NCI-H345 treated with DMSO at 0.1 percent for 48 hours (cell line): ENCODE measurements around the gene ZNF277.
A peak's percentile ranks its signal among the peaks of the same experiment; 100 is the strongest.

ENCODE experiments used
- DNase-seq: peaks from one replicate; lab custom pipeline; 2025; ENCODE audit not compliant: unreplicated experiment; lab: John Stamatoyannopoulos, UW

The ZNF277 gene

DNA sequence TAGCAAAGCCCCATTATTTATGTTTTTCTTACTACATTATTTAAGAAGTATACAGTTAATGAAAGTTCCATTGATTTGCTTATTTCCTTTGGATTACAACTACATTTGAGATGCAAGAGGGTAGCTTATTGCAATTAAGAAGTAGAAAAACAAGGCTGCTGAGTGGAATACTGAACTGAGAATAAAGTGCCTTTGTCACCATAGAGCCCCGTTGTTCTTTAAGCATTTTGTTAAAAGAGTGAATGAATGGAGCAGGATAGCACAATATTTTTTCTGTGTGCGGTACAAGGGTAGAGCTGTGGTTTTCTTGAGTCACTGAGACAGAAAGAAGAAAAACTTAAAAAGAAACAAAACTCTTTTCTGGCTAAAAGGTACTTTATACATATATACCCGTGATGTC lies 45.6 kb downstream of the ZNF277 start:
- DNase-seq: no peak

DNA sequence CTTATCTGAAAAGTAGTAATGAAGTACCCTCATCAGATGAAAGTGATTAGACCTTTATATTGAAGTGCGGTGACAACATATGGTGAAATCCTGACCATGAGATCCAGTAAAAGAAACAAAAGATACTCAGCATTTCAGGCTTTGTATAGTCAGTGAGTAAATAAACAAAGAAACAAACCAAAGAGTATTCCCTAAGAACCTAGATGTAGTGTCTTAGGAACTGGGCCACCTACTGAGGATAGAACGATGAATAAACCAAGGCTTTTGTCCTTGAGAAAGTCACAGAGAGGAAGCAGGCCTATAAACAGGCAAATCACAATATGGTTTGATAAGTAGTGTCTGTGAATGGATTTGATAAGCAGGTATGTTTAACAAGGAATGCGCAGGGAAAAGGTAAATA lies 46.2 kb downstream of the ZNF277 start:
- no peak for DNase-seq

DNA sequence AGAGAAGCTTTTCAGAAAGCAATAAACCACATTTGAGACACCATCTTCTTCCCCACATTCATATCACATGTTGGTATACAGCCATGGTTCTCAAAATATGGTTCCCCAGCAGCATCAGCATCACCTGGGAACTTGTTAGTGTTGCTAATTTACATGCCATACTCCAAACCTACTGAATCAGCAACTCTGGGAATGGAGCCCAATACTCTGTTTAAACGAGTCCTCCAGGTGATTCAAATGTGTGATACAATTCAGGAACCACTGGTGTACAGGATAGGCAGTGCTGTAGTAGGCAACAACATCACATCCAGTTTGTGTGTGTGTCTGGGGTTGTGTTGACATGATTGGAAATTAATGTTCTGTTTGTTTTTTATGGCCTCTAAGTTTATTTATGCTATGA lies 47.7 kb downstream of the ZNF277 start:
- no peak for DNase-seq

DNA sequence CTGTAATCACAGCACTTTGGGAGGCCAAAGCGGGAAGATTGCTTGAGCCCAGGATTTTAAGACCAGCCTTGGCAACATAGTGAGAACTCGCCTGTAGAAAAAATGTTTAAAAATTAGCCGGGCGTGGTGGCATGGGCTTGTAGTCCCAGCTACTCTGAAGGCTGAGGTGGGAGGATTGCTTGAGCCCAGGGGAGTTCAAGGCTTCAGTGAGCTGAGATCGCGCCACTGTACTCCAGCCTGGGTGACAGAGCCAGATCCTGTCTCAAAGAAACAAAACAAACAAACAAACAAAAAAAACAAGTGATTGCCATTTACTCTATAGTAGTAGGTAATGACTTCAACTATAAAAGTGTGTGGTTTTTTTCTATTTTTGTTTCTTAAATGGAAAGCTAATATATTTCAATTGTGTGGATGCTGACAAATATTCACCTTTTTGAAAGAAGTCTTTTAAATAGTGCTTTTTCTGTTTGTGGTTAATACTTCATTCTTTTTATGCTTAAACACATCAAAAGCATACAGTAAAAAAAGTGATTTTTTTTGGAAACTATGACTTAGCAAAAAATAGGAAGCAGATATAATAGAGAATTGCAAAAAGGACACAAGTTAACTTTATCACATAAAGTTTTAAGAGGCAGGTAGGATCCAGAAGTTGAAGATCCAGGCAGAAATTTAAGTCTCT lies 48.4 kb downstream of the ZNF277 start:
- no peak for DNase-seq

DNA sequence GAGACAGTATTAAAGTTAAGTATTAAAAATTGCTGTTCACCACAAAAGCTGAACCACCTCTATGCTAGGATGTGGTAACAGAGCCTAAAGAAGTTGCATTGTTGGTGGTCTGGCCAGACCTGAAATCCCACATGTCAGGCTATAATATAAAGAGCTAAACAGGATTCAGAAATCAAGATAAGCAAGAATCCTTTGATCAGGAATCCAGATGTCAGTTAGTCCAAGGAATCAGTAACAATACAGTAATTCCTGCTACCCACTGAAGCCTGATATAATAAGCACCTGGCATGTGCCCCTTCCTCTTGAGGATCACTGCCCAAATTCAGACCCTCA lies 48.9 kb downstream of the ZNF277 start:
- no peak for DNase-seq

DNA sequence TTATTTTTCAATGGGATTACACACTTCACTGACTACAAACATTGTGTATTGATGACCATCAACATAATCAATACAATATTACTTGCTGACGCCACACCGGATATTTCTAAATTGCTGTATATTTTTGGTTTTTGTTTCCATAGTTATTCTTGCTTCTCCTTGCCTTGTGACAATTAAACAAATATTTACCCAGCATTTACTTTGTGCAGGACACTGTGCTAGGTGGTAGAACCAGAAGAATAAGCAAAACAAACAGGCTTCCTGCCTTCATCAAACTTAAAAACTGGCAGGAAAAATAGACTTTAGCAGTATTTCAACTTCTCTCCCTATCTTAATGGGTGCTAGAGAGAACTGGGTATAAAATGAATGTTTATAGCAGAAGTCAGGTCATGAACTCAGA lies 50.6 kb downstream of the ZNF277 start:
- no peak for DNase-seq

DNA sequence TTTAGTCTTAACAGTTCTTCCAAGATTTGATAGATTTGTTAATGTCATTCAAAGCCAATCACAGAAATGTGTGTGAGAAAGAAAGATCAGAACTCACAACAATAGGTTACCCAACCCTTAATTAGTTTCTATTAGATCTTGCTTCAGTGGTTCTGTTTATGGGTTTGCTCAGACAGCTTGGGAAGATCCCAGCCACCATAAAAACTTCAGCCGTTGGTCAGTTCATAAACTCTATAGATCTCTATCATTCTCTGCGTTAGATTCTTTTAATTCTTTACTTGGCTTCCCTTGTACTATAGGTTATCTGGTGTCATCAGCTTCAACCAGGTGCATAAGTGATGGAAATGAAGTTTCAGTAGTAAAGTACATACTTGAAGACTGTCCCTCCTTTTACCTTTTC lies 54.4 kb downstream of the ZNF277 start:
- no peak for DNase-seq

DNA sequence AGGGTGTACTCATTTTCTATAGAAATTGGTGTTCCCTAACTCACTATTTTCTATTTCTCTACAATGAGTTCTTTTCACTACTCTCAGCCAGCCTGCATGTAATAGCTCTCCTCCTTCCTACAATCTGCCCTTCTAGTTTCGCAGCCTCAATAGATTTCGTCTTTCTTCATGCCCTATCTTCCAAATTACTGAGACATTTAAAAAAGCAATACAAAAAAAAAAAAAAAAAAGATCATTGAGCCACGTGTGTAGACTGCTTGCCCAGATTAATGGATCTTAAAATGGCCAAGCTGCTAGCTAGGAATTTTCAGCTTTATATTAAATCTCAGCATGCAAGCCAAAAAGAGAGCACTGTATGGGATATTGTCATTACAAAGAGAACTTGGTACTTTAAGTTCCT lies 55.5 kb downstream of the ZNF277 start:
- DNase-seq: no peak

DNA sequence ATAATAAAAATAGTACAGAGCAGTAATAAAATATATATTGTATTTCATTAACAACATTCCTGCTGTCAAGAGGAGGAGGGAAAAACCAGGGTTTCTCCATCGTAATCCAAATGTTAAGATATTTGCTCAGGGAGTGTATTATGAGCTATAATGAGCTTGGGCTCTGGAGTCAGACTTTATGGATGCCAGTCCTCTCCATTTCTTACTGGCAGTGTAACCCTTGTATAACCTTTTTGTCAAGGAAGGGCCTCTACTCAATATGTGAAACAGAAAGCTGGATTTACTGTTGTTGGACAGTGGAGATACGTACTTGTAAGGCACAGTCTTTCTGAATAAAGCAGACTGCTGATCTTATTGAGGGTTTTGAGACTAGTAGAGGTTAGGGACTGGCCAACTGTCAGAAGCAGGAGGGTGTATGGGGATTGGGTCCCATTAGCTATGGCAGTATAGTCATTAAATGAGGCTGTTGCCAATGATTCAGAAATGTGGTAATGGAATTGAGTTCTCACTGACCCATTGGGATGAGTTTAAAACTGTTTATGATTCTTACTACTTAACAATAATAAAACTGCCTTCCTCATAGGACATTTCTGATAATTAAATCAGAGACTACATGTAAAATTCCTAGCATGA lies 56.5 kb downstream of the ZNF277 start:
- DNase-seq: no peak

DNA sequence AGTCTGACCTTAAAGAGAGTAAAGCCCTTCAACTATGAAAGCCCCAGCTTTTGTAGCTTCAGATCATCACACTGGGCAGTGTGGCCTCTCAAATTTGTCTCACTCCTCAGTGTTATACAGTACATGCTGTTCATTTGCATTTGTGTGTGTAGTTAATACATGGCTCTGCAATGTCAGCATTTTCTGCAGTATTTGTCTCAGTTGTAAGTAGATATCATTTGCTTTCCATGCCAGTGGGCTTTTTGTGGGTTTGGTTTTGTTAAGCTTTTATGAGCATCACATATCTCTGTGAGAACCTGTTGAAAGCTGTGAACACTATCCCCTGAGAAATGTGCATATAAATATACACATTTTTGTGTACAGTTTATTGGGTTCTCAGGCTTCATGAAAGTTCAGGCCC lies 57.0 kb downstream of the ZNF277 start:
- no peak for DNase-seq

DNA sequence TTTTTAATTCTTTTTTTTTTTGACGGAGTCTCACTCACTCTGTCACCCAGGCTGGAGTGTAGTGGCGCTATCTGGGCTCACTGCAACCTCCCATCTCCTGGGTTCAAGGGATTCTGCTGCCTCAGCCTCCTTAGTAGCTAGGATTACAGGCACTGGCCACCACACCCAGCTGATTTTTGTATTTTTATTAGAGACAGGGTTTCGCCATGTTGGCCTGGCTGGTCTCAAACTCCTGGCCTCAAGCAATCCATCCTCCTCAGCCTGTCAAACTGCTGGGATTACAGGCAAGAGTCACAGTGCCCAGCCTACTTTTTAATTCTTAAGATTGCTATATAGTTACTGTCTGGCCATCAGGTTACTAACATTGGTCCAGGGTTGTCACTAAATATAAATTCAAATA lies 59.6 kb downstream of the ZNF277 start:
- no peak for DNase-seq

DNA sequence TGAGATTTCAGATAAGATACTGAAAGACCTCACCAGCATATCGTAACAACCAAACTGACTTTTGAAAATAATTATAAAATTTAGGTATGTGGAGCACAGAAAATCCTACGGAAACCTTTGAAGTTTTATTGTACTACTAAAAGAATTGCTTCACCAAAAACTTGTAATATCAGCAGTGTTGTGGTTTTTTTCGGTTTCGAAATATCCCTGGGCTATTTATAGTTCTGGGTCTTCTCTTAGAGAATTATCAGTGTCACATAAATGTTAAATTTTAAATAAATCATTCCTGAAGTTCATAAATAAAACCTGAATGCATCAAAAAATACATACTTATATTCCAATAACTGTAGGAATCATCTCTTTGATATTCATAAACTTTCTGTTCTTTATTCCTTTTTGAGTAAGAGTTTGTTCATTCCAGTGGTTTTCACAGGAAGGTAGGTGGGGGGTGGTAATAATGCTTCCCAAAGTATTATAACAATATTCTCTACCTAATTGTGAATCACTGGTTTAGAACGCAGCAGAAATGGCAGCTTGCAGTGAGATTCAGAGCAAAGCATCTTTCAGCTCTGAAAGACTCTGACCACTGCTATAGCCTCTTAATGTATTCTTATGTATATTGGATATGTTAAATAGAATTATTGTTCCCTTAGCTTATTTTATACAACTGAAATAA lies 60.2 kb downstream of the ZNF277 start:
- no peak for DNase-seq

DNA sequence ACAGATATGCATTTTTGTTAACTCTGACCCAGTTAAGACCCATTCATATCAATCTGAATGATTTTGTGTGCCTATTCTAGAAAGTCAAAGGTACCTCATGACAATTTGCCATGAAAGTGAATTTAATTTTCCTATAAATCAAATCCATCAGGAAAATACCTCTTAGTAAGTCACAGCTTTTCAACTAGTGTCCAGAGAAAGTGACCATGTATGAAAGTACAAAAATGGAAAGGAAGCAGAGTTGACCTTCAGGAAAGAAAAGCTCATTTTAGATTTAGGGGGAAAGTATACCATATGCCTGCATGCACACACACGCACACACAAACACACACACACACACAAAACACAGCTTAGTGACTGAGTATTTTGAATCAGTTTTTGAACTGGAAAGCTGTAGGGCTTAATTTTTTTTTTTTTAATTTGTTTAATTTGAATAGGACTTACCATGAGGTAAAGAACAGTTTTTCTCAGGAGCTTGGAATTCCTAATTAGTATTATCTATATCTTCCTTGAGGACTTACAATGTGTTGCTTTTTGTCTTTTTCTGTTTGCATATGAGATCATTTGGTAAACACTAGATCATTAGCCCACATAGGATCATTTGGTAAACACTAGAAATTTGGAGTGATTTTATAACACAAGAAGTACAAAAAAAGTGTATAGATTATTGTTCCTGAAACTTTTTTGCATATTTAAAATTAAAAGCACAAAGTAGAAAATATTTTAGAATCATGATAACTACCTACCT lies 61.6 kb downstream of the ZNF277 start:
- no peak for DNase-seq

DNA sequence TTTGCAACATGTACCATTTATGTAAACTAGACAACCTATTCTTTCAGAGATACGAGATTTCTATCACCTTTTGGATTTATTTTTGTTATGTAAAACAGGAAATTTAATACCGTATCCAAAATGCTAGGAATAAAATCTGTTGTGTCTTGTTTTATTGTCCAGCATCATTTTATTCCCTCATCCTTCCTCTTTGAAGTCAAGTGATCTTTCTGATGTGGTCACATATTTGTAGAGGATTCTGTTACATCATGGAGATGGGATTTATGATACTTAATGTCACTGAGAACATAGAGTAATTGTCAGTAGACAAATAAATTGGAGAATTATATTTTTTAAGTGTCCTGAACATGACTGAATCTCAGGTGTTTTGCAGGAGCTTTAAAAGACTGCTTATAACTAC lies 64.7 kb downstream of the ZNF277 start:
- peak; percentile 10 for DNase-seq

DNA sequence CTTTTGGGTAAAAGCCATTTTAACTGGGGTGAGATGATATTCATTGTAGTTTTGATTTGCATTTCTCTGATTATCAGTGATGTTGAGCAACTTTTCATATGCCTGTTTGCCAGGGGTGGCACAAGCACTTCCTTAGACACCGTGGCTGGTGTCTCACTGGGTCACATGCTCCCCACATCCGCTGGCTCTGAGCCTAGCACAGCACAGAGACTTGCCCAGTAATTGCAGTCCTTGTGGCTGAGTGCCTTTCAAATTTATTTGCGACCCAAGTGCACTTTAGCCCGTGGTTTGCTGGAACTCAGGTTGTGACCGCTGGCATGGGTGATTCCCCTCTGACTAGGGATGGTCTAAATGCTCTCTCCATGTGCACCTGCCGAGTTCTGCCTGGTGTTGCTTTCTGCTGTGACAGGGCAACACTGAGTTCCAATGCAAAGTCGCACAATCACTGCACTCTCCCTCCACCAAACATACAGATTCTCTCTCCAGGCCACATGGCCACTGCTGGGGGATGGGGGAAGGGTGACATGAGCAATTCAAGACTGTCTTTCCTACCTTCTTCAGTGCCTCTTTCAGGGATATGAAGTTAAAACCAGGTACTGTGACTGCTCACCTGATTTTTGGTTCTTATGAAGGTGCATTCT lies 66.5 kb downstream of the ZNF277 start:
- DNase-seq: no peak

DNA sequence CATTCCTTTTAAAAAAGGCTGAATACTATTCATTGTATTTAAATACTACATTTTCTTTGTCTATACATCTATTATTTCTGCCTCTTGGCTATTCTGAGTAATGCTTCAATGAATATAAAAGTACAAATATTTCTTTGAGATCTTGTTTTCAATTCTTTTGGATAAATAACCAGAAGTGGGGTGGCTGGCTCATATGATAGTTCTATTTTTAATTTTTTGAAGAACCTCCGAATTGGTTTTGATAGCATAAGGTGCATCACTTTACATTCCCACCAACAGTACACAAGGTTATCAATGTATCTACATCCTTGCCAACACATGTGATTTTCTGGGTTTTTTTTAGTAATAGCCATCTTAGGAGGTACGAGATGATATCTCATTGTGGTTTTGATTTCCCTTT lies 72.5 kb downstream of the ZNF277 start:
- DNase-seq: no peak

DNA sequence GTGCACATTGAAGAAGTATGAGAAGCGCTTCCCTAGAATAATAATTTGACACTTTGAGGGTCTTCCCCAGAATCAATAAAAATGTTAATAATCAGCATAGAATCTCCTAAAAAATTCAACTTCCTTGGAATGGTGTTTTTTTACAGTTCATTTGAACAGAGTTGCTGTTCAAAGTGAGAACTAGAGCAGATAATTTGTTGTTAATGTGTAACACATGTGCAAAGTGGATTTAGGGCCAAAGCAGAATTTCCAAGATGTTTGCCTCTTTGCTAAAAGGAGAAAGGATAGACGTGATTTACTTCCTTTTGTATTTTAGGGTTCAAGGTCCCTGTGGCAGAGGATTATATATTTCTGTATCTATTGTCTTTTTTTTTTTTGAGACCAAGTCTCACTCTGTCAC lies 73.8 kb downstream of the ZNF277 start:
- DNase-seq: no peak

DNA sequence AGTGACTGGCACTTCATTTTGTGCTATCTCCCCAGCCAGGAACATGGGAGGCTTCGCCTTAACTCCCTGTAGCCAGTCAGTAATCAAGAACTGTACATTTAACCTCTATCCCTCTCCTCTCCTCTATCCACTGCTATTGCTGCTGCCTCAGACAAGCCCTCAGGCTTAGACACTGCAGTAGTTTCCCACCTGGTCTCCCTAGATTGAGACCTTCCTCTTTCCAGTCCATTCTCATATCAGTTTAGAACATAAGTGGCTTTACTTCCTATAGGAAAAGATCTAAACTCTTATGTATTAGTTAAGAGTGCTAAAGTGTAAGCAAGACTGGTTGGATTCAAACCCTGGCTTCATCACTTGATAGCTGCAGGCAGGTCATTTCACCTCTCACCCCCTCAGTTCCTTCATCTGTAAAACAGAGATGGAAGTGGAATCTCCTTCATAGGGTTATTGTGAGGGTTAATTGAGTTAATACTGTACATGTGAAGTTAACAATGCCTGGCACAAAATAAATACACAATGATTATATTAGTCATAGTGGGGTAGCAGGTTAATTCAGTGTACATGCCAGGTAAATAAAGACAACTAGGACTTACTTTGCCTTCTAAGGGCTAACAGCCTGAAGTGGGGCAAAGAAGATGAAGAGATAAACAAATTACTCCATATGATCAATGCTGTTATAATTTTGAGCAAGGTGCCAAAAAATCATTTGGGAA lies 76.1 kb downstream of the ZNF277 start:
- no peak for DNase-seq

DNA sequence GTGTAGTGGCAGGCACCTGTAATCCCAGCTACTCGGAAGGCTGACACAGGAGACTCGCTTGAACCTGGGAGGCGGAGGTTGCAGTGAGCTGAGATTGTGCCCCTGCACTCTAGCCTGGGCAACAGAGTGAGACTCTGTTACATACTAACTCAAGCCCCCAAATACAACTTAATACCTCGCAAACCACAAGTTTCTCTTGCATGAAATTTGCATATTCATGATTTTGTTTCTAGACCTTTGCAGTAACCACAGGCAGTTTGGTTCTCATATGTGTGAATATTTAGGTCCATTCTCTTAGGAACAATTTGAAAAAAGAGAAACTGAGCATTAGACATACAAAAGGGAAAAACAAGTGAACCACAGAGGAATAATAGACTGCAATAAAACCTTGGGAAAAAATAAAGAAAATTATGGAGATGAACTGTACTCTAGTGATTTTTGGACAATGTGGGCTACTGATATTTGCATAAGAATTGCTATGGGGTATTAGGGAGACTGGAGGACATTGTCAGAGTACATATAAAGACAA lies 77.0 kb downstream of the ZNF277 start:
- DNase-seq: no peak

DNA sequence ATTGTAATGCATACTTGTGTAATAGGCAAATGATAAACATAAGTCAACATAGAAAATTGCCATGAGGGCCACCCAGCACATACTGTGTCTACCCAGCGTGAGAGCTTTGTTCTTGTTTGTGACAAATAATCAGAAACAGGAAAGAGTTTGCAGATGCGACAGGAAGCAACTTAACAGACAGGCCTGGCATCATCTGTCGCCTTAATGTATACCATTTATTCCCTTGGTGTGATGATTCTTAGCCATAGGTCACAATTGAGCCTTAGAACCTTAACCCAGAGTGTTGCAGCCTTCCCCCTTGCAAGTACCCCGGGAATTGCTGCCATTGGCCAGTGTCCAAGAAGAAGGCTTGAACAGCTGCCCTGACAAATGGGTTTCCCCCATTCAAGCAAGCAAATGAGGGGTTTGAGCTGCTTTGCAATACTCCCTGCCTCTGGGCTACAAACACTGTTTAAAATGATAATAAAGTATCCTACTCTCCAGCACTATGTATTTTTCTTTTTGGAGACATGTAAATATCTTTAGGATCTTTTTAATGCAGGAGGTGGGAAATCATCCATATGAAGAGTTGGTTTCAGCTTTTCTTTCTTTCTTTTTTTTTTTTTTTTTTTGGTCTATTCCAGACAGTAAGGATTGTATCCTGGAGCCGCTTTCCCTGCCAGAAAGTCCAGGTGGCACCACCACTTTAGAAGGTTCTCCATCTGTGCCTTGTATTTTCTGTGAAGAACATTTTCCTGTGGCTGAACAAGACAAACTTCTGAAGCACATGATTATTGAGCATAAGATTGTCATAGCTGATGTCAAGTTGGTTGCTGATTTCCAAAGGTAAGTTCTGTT lies 80.0 kb downstream of the ZNF277 start:
- DNase-seq: peak; percentile 90
